ENCODE measurements around the gene POC1A.
A peak's percentile ranks its signal among the peaks of the same experiment; 100 is the strongest.

Gene POC1A

DNA sequence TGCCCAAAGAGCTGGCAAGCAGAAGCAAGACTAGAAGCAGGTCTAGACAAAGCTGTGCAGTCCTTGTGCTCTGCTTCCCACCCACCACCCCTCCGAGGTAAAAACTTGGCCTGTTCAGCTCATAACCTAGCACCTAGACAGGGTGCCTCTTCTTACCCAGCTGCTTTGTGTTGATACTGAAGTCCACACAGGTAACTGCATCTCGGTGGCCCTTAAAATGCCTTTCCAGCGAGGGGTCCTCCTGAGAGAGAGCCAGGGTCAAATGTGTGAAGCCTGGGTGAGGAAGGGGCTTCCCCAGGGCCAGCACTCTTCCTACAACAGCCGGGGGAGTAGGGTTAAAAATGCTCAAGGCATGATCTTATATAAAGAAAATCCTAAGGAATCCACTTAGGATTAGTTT lies 3.4 kb downstream of the POC1A start:
- DNase-seq (ENCODE audit: low spot score) = no peak

DNA sequence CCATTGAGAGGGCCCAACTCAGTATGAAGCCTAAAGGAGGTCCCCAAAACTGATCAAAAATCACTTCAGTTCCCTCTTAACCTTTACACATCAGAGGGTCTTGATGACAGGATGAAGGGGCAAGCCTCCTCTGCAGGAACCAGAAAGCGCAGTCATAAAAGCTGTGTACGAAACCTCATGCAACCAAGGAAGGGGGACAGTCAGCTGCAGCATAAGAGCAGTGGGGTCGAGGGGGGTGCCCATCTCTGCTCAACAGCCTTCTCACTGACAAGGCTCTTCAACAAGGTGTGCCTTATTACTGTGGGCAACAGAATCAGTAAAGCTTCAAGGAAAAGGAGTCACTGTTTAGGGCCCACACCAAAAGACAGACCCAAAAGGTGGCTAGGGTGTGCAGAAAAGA lies 3.9 kb downstream of the POC1A start:
- DNase-seq (ENCODE audit: low spot score) = no peak

DNA sequence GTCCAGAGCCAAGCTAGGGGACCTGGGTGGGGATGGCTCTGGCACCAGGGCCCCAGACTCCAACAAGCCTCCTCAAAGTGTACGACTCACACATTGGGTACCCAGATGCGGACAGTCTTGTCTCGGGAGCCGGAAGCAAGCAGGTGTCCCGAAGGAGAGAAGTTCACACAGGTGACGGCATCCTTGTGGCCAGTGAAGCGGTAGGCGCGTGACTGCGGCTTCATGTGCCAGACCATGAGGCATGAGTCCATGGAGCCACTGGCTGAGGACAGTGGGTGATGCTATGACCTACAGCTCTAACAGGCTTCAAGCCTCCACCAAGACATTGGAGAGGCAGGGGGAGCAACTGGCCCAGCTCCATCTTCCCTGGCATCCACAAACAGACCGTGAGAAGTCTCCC lies 4.5 kb downstream of the POC1A start:
- no peak for DNase-seq (ENCODE audit: low spot score)

DNA sequence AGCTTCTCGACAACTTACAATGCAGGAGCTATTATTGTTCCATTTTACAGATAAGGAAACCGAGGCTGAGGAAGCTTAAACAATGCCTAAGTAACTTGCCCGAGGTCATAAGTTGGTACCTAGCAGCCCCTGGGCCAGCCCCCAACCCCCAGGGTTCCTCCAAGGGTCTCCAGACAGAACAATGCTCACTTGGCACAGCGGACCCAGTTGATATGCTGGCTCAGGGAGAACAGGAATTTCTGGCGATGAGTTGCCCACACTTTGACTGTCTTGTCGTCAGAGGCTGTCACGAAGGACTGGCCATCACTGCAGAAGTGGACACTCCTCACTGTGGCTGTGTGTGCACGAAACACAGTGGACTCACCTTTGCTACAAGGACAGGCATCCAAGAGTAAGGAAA lies 5.2 kb downstream of the POC1A start:
- DNase-seq (ENCODE audit: low spot score) = no peak

DNA sequence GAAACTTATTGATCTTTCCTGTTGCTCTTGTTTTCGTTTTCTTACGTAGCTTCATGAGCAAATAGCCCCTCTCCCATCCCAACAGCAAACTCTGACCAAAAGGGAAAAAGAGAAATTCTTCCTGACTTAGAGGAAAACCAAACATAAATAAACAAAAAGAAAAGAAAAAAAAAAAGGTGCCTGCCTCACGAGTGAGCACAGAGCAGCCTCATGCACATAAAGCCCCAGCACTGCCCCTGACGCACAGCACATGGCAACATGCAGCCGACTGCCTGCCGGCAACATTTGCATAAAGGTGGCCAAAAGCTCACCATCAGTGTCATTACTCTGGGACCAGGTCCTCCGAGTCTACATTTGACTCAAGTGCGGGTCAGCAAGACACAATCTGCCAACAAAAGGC lies 6.4 kb downstream of the POC1A start:
- DNase-seq (ENCODE audit: low spot score) = no peak

DNA sequence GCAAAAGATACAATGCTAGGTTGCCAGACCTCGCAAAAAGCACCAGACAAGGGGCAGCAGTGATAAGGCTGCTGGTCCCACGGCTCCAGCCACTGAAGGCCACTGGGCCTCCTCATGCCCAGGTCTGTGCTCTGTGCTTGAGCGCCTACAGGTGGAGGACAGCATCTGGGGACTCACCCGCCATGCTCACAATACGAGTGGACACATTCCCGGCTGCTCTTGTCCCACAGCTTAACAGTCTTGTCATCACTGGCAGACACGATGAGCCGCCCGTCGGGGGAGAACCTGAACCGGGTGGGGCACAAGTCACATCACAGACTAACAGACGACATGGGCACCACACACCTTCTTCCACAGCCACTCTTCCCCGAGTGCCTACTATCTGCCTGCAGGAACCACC lies 7.4 kb downstream of the POC1A start:
- DNase-seq (ENCODE audit: low spot score) = no peak

DNA sequence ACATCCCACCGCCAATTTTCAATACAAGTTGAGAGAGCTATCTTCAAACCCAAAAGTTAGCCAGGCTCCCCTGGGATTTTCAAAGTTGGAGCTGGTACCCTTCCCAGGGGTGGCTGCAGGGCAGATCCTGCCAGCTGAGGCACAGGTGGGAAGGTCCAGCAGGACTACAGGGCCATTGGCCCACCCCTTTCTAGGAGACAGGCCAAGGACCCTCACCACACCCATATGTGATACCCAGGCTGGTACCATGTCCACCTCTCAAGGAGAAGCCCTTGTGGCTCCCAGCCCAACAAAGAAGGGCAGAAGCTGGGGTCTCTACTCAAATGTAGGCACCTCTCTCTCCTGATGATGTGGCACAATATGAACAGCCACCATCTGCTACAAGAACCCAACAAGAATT lies 8.0 kb downstream of the POC1A start:
- DNase-seq (ENCODE audit: low spot score) = no peak

DNA sequence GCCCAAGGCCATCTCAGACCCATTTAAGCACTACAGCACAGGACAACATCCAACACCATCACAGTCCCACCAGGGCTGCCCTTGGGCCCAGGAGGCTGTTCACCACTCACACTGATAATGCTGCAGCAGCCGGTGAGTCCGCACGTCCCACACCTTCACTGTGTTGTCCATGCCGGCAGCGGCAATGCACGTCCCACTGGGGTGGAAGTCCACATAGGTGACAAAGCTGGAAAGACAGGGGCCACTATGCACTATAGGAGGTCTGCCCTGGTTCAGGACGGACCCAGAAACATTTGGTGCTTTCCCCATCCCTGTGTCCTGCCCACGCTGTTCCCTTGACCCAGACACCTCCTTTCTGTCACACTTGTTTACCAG lies 8.5 kb downstream of the POC1A start:
- no peak for DNase-seq (ENCODE audit: low spot score)

DNA sequence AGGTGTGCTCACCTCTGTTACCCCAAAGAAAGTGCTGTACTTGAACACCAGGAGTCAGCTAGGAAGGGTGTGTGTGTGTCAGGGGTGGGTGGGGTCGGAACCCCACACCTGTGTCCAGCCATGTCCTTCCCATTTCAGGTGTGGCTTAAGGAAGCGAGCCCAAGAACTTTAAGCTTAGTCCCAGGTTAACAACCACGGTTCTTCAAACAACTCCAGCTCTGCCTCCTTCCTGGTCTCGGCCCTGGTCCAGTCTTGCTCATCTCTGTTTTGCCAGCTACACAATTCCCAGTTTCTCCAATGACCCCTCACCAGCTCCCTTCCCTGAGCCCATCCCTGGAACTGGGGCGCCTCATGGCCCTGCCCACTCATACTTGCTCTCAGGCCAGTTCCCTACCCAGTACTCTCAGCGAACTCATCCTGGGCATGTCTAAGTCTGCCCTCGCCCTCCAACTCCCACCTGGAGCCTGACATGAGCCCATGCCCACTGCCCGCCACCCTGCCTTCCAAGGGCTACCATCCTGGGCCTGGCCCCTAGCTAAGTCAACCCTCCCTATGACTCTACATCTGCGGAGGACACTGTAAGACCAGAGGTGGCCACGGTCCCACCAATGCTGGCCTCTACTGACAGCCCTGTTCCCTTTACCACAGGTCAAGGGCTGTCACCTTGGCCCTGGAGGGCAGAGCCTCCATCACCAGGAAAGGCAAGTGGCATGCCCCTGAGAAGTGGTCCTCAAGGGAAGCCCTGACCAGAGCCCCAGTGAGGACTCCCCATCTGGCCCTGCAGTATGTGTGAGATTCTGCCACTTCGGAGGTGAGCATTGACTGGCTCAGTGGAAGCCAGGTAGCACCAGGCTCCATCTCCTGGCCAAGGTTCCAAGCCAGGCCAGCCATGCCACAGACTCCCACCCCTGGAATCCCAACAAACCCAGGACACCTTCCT lies 9.2 kb downstream of the POC1A start:
- DNase-seq (ENCODE audit: low spot score) = no peak

DNA sequence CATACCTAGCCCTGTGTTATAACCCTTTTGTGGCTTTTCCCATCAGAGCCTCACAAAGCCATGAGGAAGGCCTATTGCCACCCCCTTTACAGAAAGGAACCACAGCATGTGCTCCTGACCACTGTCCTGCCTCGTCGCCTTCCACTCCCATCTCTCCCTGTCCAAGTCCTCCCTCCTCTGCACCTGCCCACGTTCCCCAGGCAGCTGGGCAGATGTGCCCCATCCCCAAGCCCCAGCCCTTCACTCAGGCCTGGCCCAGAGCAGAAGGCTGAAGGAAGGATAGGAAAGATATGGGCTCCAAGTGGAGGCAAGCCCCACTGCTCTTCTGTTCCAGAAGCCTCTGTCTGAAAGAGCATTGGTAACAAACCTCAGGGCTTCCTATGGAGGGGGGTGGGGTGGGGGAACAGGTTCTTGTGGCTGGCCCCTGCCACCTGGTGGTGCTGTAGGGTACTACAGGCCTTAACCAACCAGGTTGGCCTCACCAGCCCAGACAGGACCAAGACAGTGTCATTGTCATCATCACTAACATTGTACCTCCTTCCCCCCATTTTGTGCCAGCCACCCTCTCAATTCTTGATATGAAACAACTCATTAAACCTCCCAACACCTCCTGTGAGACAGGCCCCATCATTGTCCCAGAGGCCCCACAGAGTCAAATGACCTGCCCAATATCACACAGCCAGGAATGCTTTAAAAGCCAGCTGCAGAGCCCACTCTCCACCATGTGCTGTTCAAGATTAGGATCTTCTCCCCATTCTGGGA lies 10.0 kb downstream of the POC1A start:
- DNase-seq (ENCODE audit: low spot score) = peak; percentile 79

DNA sequence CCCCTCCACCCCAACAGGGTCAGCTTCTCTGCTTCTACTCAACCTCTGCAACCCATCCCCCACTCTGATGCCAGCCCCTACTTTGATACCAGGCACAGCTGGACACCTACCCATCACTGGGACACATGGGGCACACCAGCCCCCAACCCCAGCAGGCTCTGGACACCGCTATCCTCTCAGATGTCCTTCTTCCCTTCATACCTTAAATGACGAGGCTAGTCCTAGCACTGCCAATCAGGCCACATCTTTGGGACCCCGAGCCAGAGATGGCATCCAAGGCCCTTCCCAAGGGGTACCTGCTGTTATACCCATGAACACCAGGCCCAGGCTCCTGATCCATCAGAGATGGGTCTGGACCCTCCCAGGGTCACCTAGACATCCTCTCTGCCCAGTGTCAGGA lies 10.6 kb downstream of the POC1A start:
- DNase-seq (ENCODE audit: low spot score) = no peak

DNA sequence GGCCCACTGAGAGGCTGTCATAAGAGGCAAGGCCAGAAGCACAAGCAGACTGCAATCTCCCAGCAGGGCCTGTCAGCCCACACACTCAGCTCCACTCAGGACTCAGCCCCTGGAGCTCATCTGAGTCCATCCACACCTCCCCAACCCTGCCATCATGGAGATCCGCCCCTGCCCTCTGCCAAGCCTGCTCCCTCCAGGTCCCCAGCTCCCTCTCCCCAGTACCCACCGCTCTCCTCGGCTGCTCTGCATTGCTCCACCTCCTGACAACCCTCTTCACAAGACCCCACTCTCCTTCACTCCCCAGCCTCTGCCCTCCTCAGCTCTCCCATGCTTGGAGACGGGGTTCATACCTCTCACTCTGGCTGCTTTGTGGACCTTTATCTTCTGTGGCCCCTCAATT lies 11.1 kb downstream of the POC1A start:
- no peak for DNase-seq (ENCODE audit: low spot score)

DNA sequence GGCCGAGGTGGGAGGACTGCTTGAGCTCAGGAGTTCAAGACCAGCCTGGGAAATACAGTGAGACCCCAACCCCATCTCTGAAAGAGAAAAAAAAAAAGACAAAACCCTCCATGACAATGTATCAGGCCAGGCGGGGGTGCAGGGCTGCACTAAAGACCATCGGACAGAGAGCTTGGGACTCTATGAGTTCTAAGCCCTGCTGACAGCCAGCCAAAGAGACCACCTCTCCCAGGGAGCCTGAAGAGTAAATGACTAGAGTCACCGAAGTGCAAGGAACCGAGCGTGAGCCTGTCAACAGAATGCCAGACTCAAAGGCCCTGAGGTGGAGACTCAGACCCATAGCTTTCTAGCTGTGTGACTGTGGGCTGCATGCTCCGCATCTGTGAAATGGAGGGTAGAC lies 12.5 kb downstream of the POC1A start:
- no peak for DNase-seq (ENCODE audit: low spot score)

DNA sequence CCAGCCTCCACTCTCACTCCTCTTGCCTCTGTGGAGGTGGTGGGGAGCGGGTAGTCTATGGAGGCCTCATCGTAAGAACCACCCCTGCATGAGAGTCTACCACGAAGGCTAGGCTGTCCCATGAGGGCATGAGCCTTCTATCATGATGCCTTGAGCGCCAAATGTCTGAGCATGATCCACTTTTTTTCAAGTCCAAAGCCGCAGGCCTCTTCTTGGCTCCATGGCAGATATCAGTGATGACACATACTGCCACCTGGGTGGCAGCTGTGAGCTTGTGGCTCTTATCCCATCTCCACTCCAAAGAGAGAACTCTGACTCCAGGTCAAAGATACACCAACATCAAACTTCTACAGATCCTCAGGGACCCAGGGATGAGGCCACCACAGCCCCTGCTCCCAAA lies 13.5 kb downstream of the POC1A start:
- DNase-seq (ENCODE audit: low spot score) = no peak

DNA sequence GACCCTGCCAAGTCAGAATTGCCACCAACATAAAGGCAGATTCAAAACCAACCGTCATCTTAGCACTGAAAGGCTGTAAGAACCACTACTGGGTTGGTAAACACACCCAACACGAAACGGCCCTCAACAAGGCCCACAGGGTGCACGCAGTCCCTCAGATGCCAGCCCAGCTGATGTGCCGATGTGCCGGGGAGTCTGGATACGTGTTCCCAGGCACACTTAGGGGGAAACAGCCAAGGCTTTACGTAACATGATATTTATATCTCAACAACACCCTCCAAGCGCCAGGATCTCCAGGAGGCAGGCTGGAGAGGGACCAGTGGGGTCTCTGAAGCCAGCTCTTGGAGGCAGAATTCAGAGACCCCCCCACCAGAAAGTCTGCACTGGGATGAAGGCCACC lies 14.2 kb downstream of the POC1A start:
- DNase-seq (ENCODE audit: low spot score) = no peak

DNA sequence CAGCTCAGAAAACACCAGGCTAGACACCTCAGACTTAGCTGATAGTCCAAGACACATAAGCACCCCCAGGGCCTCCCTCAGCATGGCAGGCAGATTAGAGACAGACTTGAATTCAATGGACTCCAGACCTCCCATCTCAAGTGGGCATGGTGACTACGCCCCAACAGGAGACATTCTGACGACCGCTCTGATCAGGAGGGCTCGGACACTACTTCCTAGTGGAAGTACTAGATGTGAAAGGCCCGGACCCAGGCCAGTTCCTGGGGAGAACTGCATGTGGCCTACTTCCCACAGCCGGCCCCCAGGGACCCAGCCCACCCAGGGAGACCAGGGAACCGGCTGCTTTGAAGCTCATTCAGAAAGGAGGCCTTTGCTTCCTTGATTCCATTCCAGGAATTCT lies 16.9 kb downstream of the POC1A start:
- no peak for DNase-seq (ENCODE audit: low spot score)

DNA sequence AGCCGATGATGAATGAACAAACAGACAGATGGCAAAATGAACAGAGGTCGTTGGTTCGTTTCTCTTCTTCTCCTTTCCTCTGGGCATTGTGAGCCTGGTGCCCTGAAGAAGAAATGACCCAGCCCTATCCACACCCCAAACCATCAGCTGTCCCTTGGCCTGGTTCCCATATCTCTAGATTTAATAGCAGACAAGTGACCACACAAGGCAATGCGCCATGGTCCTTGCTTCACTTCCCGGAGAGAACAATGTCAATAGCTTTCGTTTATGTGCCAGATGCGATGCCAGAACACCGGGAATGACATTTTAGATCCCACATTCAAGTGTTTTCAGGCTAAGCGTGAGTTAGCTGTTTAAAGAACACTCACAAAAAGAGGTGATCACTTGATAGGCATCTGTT lies 17.7 kb downstream of the POC1A start:
- no peak for DNase-seq (ENCODE audit: low spot score)

DNA sequence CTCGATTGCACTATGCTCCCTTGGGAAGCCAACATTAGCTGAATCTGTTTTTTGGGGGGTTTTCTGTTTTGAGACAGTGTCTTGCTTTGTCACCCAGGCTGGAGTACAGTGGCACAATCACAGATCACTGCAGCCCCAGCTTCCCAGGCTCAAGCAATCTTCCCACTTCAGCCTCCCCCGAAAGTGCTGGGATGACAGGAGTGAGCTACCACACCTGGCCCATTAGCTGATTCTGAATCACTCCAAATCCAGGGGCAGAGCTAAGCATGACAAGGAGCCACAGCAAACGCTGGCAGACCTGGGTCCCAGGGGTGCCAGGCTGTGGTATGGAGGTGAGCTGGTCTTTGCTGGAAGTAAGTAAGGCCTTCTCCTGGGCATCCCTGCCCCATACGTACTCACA lies 18.9 kb downstream of the POC1A start:
- no peak for DNase-seq (ENCODE audit: low spot score)

DNA sequence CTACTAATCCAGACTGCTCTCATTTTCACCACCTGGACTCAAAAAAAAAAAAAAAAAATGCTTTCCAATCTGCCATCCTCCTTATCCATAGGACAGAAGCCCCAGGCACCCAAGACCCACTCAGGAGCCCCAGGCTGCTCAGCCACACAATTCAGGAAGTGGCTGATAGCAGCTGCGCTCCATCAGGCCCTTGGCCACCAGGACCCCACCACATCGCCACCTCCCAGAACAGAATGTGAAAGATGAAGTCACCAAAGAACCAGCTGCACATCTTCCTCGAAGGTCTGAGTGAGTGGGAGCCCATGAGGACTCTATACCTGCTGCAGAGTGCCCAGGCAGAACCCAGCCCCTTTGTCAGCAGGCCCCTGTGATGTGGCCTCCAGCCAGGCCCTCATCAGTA lies 19.5 kb downstream of the POC1A start:
- DNase-seq (ENCODE audit: low spot score) = no peak

DNA sequence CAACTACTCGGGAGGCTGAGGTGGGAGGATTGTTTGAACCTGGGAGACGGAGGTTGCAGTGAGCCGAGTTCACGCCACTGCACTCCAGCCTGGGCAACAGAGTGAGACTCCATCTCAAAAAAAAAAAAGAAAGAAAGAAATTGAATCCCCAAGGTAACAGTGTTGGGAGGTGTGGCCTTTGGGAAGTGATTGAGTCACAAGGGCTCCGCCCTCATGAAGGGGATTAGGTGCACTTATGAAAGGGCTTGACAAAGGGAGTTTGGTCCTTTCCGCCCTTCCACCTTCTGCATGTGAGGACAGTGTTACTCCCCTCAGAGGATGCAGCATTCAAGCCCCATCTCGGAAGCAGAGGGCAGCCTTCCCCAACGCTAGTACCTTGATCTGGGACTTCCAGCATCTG lies 21.3 kb downstream of the POC1A start:
- DNase-seq (ENCODE audit: low spot score) = no peak

DNA sequence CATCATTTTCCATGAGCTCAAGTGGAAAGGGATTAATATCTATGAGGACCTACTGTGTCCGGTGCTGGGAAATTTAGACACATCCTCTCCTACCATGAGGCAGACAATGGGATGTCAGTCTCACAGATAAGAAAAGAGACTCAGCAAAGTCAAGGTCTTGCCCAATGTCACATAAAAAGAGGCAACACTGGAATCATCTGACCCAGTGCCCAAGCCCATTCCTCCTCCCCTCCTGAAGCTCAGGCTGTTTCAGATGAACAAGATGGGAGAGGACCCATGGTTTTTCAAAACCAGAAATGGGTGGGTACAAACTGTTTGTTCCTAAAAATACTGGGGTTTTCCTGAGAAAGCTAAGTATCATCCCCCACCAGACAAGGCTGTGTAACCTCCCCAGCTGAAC lies 22.2 kb downstream of the POC1A start:
- no peak for DNase-seq (ENCODE audit: low spot score)

DNA sequence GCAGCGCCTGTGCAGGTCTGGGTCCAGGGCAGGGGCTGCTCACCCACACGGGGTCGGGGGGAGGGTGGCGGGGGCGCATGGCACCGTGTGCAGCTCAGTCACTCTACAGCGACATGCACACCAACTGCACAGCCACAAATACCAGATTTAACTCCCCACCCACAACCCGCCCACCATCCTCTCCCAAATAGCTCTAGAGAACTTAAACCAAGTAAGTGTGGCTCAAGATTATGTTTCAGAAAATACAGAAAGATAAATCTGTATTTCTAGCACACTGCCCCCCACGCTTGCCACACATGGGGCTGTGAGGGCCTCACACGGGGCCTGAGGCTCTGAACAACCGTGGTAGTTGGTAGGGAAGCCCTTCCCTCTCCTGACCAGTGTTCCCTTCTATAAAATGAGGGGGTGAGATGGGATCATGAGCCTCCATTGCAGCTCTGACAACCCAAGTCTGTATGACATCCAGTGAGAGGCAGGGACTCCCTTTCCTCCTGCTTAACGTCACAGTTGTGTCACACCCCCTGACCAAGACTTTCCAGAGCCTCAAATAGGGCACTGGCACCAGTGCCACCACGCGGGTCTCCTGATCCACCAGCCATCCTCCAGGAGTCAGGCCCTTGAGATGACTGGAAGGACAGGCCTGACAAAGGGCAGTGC lies 23.1 kb downstream of the POC1A start:
- DNase-seq (ENCODE audit: low spot score) = peak; percentile 74

DNA sequence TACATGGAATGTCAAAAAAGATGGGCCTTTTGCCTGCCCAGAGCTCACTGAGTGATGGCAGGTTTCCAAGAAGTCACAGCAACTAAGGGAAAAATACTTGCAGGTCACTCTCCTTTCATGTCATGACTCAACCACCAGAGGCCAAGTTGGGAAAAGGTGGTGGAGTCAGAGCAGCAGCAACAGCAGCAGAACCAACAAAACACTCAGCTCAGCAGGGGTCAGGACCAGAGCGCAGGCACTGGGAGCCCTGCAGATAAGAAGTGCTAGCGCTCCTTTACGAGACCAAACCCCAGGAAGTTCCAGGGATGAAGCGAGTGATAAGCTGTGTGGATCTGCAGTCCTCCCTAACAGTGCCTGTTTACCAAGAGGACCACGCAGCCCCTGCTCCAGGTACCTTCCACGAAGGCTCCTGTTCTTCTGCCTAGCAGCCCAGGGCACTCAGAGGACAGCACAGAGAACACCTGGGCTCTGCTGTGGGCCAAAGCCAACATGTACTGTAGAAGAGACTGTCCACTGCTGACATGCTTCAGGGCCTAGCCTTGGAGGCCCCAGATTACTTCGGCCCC lies 26.0 kb downstream of the POC1A start:
- no peak for DNase-seq (ENCODE audit: low spot score)
